Uterus (tissue), 2 donors: ENCODE results near the gene ZNF3.

Source experiments
- POLR2A ChIP-seq, 2 donors: fragments of 450-650 bp; IDR thresholded peaks; one replicate each; pipeline ENCODE4 v1.6.1; 2016; ENCODE audit warnings: antibody characterized with exemption in 2 of 2, mild to moderate bottlenecking in 1 of 2, moderate library complexity in 1 of 2
- TF ChIP-seq, protein P1 (sequence below), 4 experiments: fragments of 200-600 bp in 2 of 4; fragments of 450-650 bp in 2 of 4; sonication (generic) in 2 of 4; IDR thresholded peaks; one replicate each; pipeline ENCODE4 v1.5.1; 2016 to 2019; ENCODE audit warnings: antibody characterized with exemption in 4 of 4, mild to moderate bottlenecking in 2 of 4, moderate library complexity in 1 of 4

DNA sequence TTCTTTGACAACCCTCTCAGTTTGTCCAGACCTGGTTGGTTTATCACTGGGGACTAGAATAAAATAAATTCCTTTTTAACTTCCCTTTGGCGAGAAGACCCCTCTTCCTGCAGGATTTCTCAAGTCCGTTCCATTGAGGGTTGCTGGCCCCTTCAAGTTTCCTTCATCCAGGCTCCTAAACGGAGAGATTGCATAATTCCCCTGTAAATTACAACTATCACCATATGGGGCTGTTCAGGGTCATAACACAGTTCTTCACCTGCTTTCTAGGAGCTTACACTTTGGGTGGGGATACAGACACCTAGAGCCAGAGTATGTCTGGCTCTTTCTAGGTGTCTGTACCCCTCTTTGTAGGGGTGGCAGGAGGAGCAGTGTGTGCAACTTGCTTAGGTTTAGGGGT, 4.0 kb upstream of the ZNF3 start:
- TF ChIP-seq, protein P1, sequence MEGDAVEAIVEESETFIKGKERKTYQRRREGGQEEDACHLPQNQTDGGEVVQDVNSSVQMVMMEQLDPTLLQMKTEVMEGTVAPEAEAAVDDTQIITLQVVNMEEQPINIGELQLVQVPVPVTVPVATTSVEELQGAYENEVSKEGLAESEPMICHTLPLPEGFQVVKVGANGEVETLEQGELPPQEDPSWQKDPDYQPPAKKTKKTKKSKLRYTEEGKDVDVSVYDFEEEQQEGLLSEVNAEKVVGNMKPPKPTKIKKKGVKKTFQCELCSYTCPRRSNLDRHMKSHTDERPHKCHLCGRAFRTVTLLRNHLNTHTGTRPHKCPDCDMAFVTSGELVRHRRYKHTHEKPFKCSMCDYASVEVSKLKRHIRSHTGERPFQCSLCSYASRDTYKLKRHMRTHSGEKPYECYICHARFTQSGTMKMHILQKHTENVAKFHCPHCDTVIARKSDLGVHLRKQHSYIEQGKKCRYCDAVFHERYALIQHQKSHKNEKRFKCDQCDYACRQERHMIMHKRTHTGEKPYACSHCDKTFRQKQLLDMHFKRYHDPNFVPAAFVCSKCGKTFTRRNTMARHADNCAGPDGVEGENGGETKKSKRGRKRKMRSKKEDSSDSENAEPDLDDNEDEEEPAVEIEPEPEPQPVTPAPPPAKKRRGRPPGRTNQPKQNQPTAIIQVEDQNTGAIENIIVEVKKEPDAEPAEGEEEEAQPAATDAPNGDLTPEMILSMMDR (IDR thresholded peaks at IDR 0.05) = no peak
- TF ChIP-seq POLR2A (IDR thresholded peaks at IDR 0.05) = no peak
